Keratinocyte (primary cell): ENCODE measurements around the gene KRT81.

Experiments
- CTCF ChIP-seq, 3 experiments: IDR thresholded peaks in 1 of 3; conservative IDR thresholded peaks in 1 of 3; optimal IDR thresholded peaks in 1 of 3; 2 replicates in 2 of 3; 3 replicates in 1 of 3; pipeline versions ENCODE3 to v1.5.1; 2011; ENCODE audit warnings: low read length in 3 of 3, mild to moderate bottlenecking in 3 of 3, moderate library complexity in 2 of 3, control low read depth in 1 of 3, inconsistent platforms in 1 of 3; ENCODE audit not compliant: insufficient read depth in 2 of 3; ENCODE audit errors: extremely low read depth in 1 of 3
- EZH2 ChIP-seq: IDR thresholded peaks from one replicate; pipeline ENCODE4 v1.6.1; 2012; ENCODE audit warnings: inconsistent platforms, mild to moderate bottlenecking, low read length, moderate library complexity

GRCh38 chr12:52291267-52291935, at the start of gene KRT81:
- TF ChIP-seq EZH2 (no peak), CTCF (optimal IDR thresholded peaks at IDR 0.05 in 1 of 3, IDR thresholded peaks at IDR 0.05 in 1 of 3, conservative IDR thresholded peaks at IDR 0.05 in 1 of 3; ENCODE audit: extremely low read depth in 1 of 3, insufficient read depth in 2 of 3, low read length in 3 of 3) (no peak)
